Endothelial cell of umbilical vein (primary cell): ENCODE data around the gene SFI1. TPM values are rescaled to one million over a fixed set of nuclear protein-coding genes. Genes with fewer than 3 reads are reported as not detected.

ENCODE experiments used
- Bru-seq: library from RNA; stranded (reverse); fragments of 400-500 nt; gene quantifications from one replicate; lab custom pipeline; 2021; lab: Mats Ljungman, UMichigan
- BruChase-seq, 2 experiments: library from RNA; stranded (reverse); fragments of 400-500 nt; gene quantifications; one replicate each; lab custom pipeline; 2021; lab: Mats Ljungman, UMichigan
- BruUV-seq: library from RNA; stranded (reverse); fragments of 400-500 nt; replicated peaks from 2 replicates; lab custom pipeline; 2021; lab: Mats Ljungman, UMichigan
- CTCF ChIA-PET: fragments of 300-600, 350-600 bp; sonication (Branson Sonifier 250); formaldehyde crosslinking; loops from one replicate; lab custom pipeline; 2021; ENCODE audit warnings: antibody characterized with exemption, inconsistent platforms; lab: Charles Lee
- POLR2A ChIA-PET: fragments of 300-600, 350-600 bp; sonication (Branson Sonifier 250); formaldehyde crosslinking; loops from one replicate; lab custom pipeline; 2021; ENCODE audit warnings: antibody characterized with exemption, inconsistent platforms; lab: Charles Lee
- DNase-seq: peaks from one replicate; pipeline ENCODE4 v3.0.0-alpha.2; 2011; ENCODE audit warnings: low read depth, low spot score
- FAIRE-seq: peaks from 2 replicates; lab custom pipeline; 2011; peaks lifted over from hg19 to GRCh38; lab: Jason Lieb, UNC
- H2AFZ ChIP-seq: 2 replicates; pipeline ENCODE4 v1.6.0; 2012; ENCODE audit warnings: low read depth, low read length, control low read depth, inconsistent platforms
- H3K27ac ChIP-seq: 2 replicates; pipeline ENCODE4 v1.5.1; 2011; ENCODE audit warnings: low read depth, mild to moderate bottlenecking, control low read depth, low read length, moderate library complexity; ENCODE audit not compliant: insufficient read depth
- H3K27me3 ChIP-seq, 2 experiments: 2 replicates each; pipeline versions ENCODE4 v1.6.0 to v1.6.1; 2011; ENCODE audit warnings: low read length in 2 of 2, mixed read lengths in 1 of 2; ENCODE audit not compliant: control insufficient read depth in 2 of 2, insufficient read depth in 2 of 2
- H3K36me3 ChIP-seq, 2 experiments: 2 replicates in 1 of 2; 3 replicates in 1 of 2; pipeline ENCODE4 v1.5.1; 2011; ENCODE audit warnings: low read length in 2 of 2, mild to moderate bottlenecking in 1 of 2, moderate library complexity in 1 of 2; ENCODE audit not compliant: control insufficient read depth in 2 of 2, insufficient read depth in 2 of 2; ENCODE audit errors: extremely low read depth in 1 of 2
- H3K4me1 ChIP-seq: 3 replicates; pipeline ENCODE4 v1.5.1; 2011; ENCODE audit warnings: mild to moderate bottlenecking, low read length; ENCODE audit not compliant: control insufficient read depth, insufficient read depth; ENCODE audit errors: extremely low read depth
- H3K4me2 ChIP-seq: 2 replicates; pipeline ENCODE4 v1.6.1; 2011; ENCODE audit warnings: low read length, control low read depth, mixed read lengths; ENCODE audit not compliant: insufficient read depth
- H3K4me3 ChIP-seq, 3 experiments: fragments of 200-600 bp in 1 of 3; sonication (generic), shearing (Covaris generic) in 1 of 3; replicated peaks in 1 of 3; 2 replicates each; pipeline ENCODE4 v1.5.1; 2011 to 2016; ENCODE audit warnings: control low read depth in 3 of 3, low read length in 3 of 3, mild to moderate bottlenecking in 2 of 3, inconsistent platforms in 1 of 3, low read depth in 1 of 3, moderate library complexity in 1 of 3; ENCODE audit not compliant: insufficient read depth in 1 of 3
- H3K79me2 ChIP-seq: 2 replicates; pipeline ENCODE4 v1.6.0; 2012; ENCODE audit warnings: low read length, inconsistent platforms; ENCODE audit not compliant: control insufficient read depth, insufficient read depth
- H3K9ac ChIP-seq: replicated peaks from 2 replicates; pipeline ENCODE3; 2011; ENCODE audit warnings: low read length, control low read depth; ENCODE audit not compliant: insufficient read depth; ENCODE audit errors: extremely low read depth
- H3K9me1 ChIP-seq: replicated peaks from 3 replicates; pipeline ENCODE4 v1.6.0; 2011; ENCODE audit warnings: mild to moderate bottlenecking, low read length; ENCODE audit not compliant: control insufficient read depth, insufficient read depth; ENCODE audit errors: extremely low read depth
- H3K9me3 ChIP-seq: replicated peaks from 2 replicates; pipeline ENCODE4 v1.5.1; 2012; ENCODE audit warnings: low read length, inconsistent platforms; ENCODE audit not compliant: control insufficient read depth, insufficient read depth
- H4K20me1 ChIP-seq: replicated peaks from 2 replicates; pipeline ENCODE3; 2011; ENCODE audit warnings: mild to moderate bottlenecking, low read length; ENCODE audit not compliant: control insufficient read depth, insufficient read depth; ENCODE audit errors: extremely low read depth
- EZH2 ChIP-seq: IDR thresholded peaks from 2 replicates; pipeline ENCODE4 v1.6.1; 2012; ENCODE audit warnings: borderline replicate concordance, low read depth, mild to moderate bottlenecking, moderate library complexity, low read length, inconsistent platforms; ENCODE audit not compliant: severe bottlenecking
- GATA2 ChIP-seq: IDR thresholded peaks from 2 replicates; pipeline ENCODE4 v1.7.0; 2011; ENCODE audit warnings: low read depth, mild to moderate bottlenecking, moderate library complexity, mixed read lengths, low read length; ENCODE audit not compliant: insufficient read length, insufficient read depth
- MAX ChIP-seq: IDR thresholded peaks from 2 replicates; pipeline ENCODE4 v1.6.1; 2011; ENCODE audit not compliant: insufficient read depth, insufficient read length
- MYC ChIP-seq: IDR thresholded peaks from one replicate; pipeline ENCODE4 v1.6.1; 2011; ENCODE audit warnings: mild to moderate bottlenecking, low read depth, low read length
- POLR2A ChIP-seq: IDR thresholded peaks from 2 replicates; pipeline ENCODE4 v1.6.1; 2012; ENCODE audit warnings: low read depth, mild to moderate bottlenecking, control low read depth, low read length
- dilution Hi-C: fragments of 300-500 bp; cut with MboI; formaldehyde crosslinking; loops from one replicate; pipeline ENCODE4 v1.15.0; 2019; ENCODE audit warnings: low sequenced_read_pairs; ENCODE audit not compliant: extremely low pct_ligation_motif_present
- intact Hi-C: fragments of 100-400 bp; cut with micrococcal nuclease; formaldehyde crosslinking; loops from one replicate; pipeline ENCODE4 v1.10.0; 2022
- long read RNA-seq: library from polyadenylated mRNA; stranded (forward); transcript quantifications from one replicate; pipeline ENCODE4 v2.0.0, GENCODE V29; 2021
- polyA minus RNA-seq, 3 experiments: library from RNA; depleted of rRNA, polyadenylated mRNA; stranded (reverse); fragments of >200 nt; gene quantifications; 1 replicate in 1 of 3; 2 replicates in 2 of 3; pipeline ENCODE4 v1.2.3, GENCODE V29; 2011
- polyA plus RNA-seq, 4 experiments: library from polyadenylated mRNA; depleted of rRNA in 3 of 4; stranded (reverse) in 3 of 4; unstranded in 1 of 4; fragments of >200 nt; gene quantifications; 2 replicates each; pipeline versions ENCODE4 v1.2.1 to v1.2.3, GENCODE V29; 2011 to 2012; ENCODE audit warnings: missing spikeins in 1 of 4
- total RNA-seq: library from RNA; stranded (reverse); gene quantifications from 2 replicates; pipeline ENCODE4 v1.2.3, GENCODE V29; 2021
- TF ChIP-seq, protein P1 (sequence below), 2 donors: IDR thresholded peaks; 1 replicate in 1 of 2; 2 replicates in 1 of 2; pipeline ENCODE4 v1.5.1; 2011; ENCODE audit warnings: low read length in 2 of 2, mild to moderate bottlenecking in 2 of 2, moderate library complexity in 2 of 2, control low read depth in 1 of 2, inconsistent platforms in 1 of 2, low read depth in 1 of 2; ENCODE audit not compliant: insufficient read depth in 1 of 2; ENCODE audit errors: extremely low read depth in 1 of 2

SFI1 gene, protein sequence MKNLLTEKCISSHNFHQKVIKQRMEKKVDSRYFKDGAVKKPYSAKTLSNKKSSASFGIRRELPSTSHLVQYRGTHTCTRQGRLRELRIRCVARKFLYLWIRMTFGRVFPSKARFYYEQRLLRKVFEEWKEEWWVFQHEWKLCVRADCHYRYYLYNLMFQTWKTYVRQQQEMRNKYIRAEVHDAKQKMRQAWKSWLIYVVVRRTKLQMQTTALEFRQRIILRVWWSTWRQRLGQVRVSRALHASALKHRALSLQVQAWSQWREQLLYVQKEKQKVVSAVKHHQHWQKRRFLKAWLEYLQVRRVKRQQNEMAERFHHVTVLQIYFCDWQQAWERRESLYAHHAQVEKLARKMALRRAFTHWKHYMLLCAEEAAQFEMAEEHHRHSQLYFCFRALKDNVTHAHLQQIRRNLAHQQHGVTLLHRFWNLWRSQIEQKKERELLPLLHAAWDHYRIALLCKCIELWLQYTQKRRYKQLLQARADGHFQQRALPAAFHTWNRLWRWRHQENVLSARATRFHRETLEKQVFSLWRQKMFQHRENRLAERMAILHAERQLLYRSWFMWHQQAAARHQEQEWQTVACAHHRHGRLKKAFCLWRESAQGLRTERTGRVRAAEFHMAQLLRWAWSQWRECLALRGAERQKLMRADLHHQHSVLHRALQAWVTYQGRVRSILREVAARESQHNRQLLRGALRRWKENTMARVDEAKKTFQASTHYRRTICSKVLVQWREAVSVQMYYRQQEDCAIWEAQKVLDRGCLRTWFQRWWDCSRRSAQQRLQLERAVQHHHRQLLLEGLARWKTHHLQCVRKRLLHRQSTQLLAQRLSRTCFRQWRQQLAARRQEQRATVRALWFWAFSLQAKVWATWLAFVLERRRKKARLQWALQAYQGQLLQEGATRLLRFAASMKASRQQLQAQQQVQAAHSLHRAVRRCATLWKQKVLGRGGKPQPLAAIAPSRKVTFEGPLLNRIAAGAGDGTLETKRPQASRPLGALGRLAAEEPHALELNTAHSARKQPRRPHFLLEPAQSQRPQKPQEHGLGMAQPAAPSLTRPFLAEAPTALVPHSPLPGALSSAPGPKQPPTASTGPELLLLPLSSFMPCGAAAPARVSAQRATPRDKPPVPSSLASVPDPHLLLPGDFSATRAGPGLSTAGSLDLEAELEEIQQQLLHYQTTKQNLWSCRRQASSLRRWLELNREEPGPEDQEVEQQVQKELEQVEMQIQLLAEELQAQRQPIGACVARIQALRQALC
- 38.3 and 46.4 TPM in 2 replicates for total RNA-seq
- 12.5 and 14.2 TPM in 2 replicates for polyA plus RNA-seq
- 7.5 and 9.0 TPM in 2 replicates for polyA plus RNA-seq (2011; cell fraction: cytosol; rRNA removed)
- 118 and 129 TPM in 2 replicates for polyA plus RNA-seq (2011; cell fraction: nucleus; rRNA removed)
- 10.9 and 13.4 TPM in 2 replicates for polyA plus RNA-seq (2012)
- 30.2 and 38.8 TPM in 2 replicates for polyA minus RNA-seq
- polyA minus RNA-seq (2011; cell fraction: cytosol; rRNA and poly(A)+ RNA removed), result 3.8 TPM
- polyA minus RNA-seq (2011; cell fraction: nucleus; rRNA and poly(A)+ RNA removed), result 55.4 and 69.0 TPM in 2 replicates
- Bru-seq, nascent RNA, result percentile 62 among the genes with signal in this experiment
- percentile 61 among the genes with signal in this experiment for BruChase-seq, experiment 1, labeled RNA remaining after a 6-hour chase
- percentile 71 among the genes with signal in this experiment for BruChase-seq, experiment 2, labeled RNA remaining after a 2-hour chase
- long read RNA-seq, full-length matches to known transcripts, result 9 of 60 reads
- long read RNA-seq, partial matches to known transcripts, result 12 of 60 reads
- long read RNA-seq, other reads (novel, unspliced or antisense), result 39 of 60 reads

DNA sequence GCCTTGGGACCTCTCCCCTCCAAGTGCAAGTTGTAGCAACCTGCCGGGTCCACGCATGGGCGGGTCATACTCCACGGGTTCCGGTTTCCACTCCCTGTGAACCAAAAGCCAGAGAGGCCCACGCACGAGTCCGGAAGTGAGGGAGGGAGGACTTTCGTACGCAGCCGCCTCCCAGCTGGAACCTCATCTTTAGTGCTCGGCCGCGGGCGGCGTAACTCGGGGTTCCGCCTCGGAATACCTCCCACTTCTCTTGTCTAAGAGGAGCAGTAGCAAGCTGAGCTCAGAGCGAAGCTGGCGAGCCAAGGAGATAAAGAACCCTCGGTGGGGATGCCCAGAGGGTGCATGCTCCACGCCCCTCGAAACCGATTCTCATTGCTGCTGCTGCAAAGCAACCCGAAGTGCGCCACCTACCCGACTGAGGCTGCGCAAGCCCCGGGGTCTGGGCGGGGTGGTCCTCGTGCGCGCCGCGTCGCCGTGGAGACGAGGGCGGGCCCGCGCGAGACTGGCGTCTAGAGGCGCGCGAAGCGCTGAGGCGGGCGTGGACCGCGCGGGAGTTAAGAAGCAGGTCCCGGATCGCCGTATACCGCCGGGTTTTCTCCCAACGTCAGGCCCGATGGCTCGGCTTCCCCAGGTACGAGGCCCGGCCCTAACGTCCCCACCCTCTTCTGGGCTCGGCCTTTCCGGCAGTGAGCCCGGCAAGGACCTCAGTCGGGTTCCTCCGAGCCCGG is at the start of gene SFI1:
Gene SFI1, plus strand, starts transcription at position 530 of the 728 bp plus-strand sequence. CDS start 11,749 bp downstream, outside the sequence.
- DNase-seq (peak; percentile 92), FAIRE-seq (peak; percentile 92)
- ChIA-PET POLR2A (no interaction called here), CTCF (no interaction called here)
- Histone ChIP-seq H3K4me2 (peak within 1 kb of the TSS; percentile 90), H4K20me1 (no peaks in the 10 kb centered on the region), H3K27me3 (no peaks in the 10 kb centered on the region), H3K36me3 (no peaks in the 10 kb centered on the region), H3K9me1 (no peaks in the 10 kb centered on the region), H3K27ac (peak within 1 kb of the TSS; percentile 52), H2AFZ (peak within 1 kb of the TSS; percentile 95), H3K79me2 (peaks cover 12% of the 10 kb centered on the region), H3K9me3 (no peaks in the 10 kb centered on the region), H3K9ac (peak within 1 kb of the TSS; percentile 78), H3K4me3 (peak within 1 kb of the TSS; percentile 60 to 85 (median 81)), H3K4me1 (peaks cover 14% of the 10 kb centered on the region)
- intact Hi-C loops, result loop anchor here (2.0 to 5.0 kb wide), 3 partner anchors 35 to 256 kb away; partner anchors contain the start of genes DEPDC5 and PRR14L
- BruUV-seq, result no TSS peak
- dilution Hi-C loops, result no loop called here
- TF ChIP-seq, protein P1, sequence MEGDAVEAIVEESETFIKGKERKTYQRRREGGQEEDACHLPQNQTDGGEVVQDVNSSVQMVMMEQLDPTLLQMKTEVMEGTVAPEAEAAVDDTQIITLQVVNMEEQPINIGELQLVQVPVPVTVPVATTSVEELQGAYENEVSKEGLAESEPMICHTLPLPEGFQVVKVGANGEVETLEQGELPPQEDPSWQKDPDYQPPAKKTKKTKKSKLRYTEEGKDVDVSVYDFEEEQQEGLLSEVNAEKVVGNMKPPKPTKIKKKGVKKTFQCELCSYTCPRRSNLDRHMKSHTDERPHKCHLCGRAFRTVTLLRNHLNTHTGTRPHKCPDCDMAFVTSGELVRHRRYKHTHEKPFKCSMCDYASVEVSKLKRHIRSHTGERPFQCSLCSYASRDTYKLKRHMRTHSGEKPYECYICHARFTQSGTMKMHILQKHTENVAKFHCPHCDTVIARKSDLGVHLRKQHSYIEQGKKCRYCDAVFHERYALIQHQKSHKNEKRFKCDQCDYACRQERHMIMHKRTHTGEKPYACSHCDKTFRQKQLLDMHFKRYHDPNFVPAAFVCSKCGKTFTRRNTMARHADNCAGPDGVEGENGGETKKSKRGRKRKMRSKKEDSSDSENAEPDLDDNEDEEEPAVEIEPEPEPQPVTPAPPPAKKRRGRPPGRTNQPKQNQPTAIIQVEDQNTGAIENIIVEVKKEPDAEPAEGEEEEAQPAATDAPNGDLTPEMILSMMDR (IDR thresholded peaks at IDR 0.05; ENCODE audit: extremely low read depth in 1 of 2, insufficient read depth in 1 of 2, low read depth in 1 of 2, low read length in 2 of 2), result peak; percentile 11 to 38
- TF ChIP-seq EZH2, result no peak
- TF ChIP-seq GATA2, result no peak
- TF ChIP-seq POLR2A, result peak; percentile 16
- no peak for TF ChIP-seq MYC
- peak; percentile 45 for TF ChIP-seq MAX
